ENCODE measurements around the gene SCN8A. TPM values are rescaled to one million over a fixed set of nuclear protein-coding genes. Genes with fewer than 3 reads are reported as not detected.
"Not testable (repeated sequence)": the region's sequence is repeated elsewhere in the genome, so short reads cannot be mapped to it uniquely, and the experiment has no call there.

SCN8A gene
- total RNA-seq, 1 donor from 2014 or later = 1.5 TPM

- no peak for DNase-seq
These were observed 34.3 kb downstream of the SCN8A start for GRCh38 chr12:51625370-51625769.

DNA sequence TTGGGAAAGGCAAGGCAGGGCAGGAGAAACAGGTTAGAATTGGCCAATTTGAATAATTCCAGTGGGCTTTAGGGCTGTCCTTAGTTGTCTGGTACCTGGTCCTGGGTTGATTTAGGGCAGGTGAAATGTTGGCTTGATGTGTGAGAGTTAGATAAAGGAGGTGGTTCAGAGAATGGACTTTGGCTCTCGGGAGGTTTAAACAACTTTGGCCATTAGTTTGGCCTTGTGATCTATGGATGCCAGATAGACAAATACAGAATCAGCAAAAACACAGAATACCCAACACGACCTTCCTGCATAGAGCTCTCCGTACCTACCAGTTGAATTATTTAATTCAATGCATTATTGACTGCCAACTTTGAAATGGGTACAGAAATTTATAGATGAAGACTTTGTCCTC, 35.1 kb downstream of the SCN8A start:
- DNase-seq = no peak

DNA sequence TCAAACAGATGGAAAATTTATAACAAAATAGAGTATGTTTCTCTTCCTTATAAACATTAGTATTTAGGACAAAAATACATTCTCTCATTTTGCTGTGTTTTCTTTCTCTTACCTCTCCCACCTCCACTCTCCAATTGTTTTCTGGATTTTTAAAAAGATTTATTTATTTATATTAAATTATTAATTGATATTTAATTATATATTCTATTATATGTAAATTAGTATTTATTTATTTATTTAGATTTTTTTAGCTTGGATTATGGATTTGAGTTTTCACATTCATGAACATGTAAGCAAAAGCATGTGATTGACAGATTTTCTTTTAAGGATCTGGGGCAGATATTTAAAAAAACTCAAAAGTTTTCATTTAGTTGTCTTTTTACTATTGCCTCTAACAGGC, 35.6 kb downstream of the SCN8A start:
- DNase-seq = no peak

GRCh38 chr12:51630256-51630880, 39.3 kb downstream of the SCN8A start:
- DNase-seq = no peak

DNA sequence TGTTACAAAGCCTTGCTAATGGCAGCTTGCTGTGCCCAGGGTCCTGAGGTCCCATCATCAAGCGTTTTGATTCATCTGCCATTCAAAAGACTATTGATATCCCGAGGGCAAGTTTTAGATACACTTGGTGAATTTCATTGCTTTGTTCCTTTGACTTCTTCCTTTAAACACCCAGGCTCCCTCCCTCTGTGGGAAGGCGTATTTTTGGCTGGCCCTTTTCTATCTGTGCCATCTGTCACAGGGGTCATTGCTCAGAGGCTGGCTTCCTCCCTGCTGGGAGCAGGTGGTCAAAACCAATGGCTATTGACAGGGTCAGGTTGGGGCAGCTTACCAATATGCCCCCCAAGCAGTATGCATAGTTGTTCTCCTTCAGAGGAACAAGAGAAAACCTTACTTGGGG, 40.0 kb downstream of the SCN8A start:
- DNase-seq = no peak

GRCh38 chr12:51631591-51631990, 40.6 kb downstream of the SCN8A start:
- DNase-seq = peak; percentile 8

GRCh38 chr12:51632623-51633022, 41.6 kb downstream of the SCN8A start:
- no peak for DNase-seq

DNA sequence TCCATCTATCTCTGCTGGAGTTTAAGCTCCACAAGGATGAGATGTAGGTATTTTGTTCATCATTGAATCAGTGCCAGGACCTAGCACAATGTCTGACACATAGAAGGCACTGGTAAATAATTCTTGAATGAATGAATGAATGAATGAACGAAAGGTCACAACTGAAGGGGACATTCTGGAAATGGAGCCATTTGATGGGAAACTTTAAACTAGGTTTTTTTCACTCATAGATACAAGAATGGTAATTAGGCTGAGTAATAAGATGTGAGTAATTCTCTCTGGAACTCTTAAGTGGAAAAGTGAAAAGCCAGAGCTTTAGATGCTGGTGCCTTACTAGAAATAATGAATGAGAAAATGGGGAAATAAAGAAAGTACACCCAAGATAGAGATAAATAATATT, 44.3 kb downstream of the SCN8A start:
- DNase-seq = no peak

DNA sequence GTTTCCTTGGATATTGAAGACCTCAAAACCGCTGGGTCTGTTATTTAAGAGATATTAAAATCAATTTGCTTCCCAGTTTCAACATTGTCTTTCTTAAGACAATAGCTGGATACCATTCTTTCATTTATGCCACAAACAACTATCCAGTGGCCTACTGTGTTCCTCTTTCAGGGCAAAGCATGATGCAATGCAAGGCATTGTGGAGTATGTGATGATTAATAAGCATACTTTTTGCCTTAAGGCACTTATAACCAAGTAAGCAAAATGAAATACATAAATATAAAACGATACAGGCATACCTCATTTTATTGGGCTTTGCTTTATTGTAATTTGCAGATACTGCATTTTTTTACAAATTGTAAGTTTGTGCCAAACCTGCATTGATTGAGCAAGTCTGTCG, 45.5 kb downstream of the SCN8A start:
- DNase-seq = no peak

DNA sequence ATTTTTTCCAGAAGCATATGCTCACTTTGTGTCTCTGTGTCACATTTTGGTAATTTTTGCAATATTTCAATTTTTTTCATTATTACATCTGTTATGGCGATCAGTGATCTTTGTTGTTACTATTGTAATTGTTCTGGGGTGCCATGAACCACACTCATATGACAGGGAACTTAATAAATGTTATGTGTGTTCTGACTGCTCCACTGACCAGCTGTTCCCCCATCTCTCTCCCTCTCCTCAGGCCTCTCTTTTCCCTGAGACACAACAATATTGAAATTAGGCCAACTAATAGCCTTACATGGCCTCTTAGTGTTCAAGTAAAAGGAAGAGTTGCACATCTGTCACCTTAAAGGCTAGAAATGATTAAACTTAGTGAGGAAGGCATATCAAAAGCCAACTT, 46.0 kb downstream of the SCN8A start:
- DNase-seq = no peak

- DNase-seq = no peak
These were observed 48.3 kb downstream of the SCN8A start for GRCh38 chr12:51639361-51639760.

DNA sequence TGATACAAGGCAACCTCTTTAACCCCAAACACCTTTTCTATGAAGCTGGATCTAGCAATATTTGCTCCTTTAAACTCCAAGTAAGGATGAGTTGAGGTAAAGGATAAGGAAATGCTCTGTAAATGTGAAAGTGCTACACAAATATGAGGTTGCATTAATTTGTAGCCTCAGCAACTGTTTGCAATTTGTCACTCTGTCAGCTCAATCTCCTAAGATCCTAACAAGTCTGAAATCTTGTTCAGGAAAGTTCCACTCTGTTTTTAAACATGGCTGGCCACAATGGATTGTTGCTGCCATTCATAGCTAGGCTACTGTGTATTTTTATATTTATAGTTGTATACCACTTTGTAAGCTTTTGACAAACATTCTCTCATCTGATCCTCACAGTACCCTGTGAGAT, 51.3 kb downstream of the SCN8A start:
- no peak for DNase-seq

DNA sequence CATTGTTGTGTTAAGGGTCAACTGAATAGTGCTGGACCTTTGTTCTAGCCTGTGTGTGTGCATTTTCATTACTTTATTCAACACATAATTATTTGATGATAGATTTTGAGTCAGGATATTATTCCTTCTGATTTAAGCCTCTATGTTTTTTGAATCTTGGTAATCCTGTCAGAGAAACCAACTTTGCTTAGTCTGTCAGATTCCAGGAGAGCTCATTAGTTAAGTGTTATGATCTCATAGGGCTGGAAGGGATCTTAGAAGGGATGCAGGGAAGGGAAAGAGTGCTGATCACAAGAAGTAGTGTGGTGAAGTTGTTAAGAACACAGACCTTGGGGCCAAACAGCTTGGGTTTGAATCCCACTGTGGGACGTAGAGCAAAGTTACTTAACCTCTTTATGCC, 52.9 kb downstream of the SCN8A start:
- no peak for DNase-seq

GRCh38 chr12:51644691-51645090, 53.7 kb downstream of the SCN8A start:
- DNase-seq = not testable (repeated sequence)

GRCh38 chr12:51645961-51646360, 54.9 kb downstream of the SCN8A start:
- no peak for DNase-seq

DNA sequence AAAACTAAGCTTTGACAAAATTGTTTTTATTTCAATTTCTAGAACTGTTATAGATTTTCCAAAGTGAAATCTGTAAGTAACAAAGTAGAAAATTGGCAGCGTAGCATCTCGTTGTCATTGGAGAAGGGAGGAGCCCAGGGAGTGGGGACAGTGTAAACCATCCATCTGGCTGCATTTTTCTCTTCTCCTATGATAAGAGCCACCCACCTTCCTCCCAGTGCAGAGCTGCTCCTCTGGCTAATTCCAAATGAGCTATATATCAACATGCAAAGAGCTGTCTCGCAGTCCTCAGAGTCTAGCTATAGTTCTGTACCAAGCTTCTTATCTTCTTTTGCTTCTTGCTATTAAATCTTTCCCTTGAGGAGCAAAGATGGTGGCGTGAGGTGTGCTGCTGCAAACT, 56.6 kb downstream of the SCN8A start:
- DNase-seq = no peak

GRCh38 chr12:51653431-51653830, 62.4 kb downstream of the SCN8A start:
- DNase-seq = no peak

DNA sequence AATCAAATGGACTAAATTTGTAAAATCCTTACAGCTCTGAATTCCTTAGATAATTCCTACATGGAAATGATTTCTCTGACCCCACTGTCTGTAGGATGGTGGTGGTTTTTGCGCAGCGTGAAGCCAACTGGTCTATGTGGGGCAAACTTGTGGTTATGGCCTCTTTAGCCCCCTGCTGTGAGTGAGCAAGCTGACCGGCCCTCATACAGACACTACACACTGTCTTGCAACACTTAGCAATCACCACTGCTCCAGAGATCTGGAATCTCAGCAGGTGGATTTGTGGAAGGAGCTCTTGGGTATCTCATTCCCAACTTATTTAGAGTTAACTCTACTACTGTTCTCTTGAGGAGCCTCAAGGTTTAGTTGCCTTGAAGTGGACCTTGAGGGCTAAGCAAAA, 70.2 kb downstream of the SCN8A start:
- DNase-seq = no peak

GRCh38 chr12:51661836-51662235, 70.8 kb downstream of the SCN8A start:
- no peak for DNase-seq

DNA sequence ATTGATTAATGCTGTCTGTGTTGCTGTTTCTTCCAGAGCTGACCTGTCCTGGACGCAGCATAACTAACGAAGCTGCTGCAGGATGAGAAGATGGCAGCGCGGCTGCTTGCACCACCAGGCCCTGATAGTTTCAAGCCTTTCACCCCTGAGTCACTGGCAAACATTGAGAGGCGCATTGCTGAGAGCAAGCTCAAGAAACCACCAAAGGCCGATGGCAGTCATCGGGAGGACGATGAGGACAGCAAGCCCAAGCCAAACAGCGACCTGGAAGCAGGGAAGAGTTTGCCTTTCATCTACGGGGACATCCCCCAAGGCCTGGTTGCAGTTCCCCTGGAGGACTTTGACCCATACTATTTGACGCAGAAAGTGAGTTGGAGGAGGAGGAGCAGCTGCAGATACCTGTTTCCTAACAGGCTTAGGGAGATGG, 71.7 kb downstream of the SCN8A start:
- DNase-seq = no peak

DNA sequence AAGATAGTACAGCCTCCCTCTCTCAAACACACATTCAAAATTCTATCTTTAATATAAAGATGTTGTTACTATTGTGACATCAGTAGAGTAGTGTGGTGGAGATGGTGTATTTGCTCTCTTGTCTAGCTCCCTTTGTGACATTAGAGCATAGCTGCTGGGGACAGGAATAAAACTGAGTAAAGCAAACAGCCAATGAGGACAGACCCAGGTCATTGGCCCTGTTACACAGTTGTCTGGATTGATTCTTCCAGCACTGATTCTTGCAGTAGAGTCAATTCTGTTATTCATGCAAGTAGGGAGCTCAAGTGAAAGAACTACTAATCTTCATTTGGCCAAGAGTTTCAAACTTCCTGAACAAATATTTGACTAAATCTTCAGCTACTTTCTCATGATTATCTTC, 72.4 kb downstream of the SCN8A start:
- no peak for DNase-seq

GRCh38 chr12:51666696-51667095, 75.7 kb downstream of the SCN8A start:
- no peak for DNase-seq

- DNase-seq = no peak
These were observed 76.2 kb downstream of the SCN8A start for GRCh38 chr12:51667269-51667668.

- DNase-seq = no peak
These were observed 78.2 kb downstream of the SCN8A start for GRCh38 chr12:51669271-51669670.

DNA sequence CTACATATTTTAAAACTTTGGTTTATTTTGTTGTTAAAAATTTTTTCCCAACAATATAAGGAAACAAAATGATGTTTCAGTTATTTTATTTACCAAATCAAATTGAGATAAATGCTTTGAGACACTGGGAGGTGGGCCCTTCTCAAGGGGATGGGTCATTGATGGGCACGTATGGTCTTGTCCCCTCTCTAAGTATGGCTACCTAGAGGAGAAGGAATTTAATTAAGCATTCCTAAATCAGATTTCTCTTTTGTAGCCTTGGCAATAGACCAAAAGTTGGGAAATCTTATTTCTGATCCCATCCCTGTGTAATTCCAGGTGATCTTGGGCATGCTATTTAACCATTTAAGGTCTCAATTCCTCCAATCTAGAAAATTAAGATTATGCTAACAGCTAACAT, 79.0 kb downstream of the SCN8A start:
- DNase-seq = no peak
